ENCODE measurements around the gene KIAA1328.
"Not testable (repeated sequence)": the region's sequence is repeated elsewhere in the genome, so short reads cannot be mapped to it uniquely, and the experiment has no call there.

DNA sequence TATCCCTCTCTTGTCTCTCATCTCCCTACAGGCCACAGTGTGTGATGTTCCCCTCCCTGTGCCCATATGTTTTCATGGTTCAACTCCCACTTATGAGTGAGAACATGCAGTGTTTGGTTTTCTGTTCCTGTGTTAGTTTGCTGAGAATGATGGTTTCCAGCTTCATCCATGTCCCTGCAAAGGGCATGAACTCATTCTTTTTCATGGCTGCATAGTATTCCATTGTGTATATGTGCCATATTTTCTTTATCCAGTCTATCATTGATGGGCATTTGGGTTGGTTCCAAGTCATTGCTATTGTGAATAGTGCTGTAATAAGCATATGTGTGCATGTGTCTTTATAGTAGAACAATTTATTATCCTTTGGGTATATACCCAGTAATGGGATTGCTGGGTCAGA lies 44.9 kb downstream of the KIAA1328 start:
- TF ChIP-seq EP300, POLR2A (IDR thresholded peaks at IDR 0.05): not testable (repeated sequence)
- TF ChIP-seq, protein P1, sequence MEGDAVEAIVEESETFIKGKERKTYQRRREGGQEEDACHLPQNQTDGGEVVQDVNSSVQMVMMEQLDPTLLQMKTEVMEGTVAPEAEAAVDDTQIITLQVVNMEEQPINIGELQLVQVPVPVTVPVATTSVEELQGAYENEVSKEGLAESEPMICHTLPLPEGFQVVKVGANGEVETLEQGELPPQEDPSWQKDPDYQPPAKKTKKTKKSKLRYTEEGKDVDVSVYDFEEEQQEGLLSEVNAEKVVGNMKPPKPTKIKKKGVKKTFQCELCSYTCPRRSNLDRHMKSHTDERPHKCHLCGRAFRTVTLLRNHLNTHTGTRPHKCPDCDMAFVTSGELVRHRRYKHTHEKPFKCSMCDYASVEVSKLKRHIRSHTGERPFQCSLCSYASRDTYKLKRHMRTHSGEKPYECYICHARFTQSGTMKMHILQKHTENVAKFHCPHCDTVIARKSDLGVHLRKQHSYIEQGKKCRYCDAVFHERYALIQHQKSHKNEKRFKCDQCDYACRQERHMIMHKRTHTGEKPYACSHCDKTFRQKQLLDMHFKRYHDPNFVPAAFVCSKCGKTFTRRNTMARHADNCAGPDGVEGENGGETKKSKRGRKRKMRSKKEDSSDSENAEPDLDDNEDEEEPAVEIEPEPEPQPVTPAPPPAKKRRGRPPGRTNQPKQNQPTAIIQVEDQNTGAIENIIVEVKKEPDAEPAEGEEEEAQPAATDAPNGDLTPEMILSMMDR (IDR thresholded peaks at IDR 0.05): not testable (repeated sequence)

All from tibial nerve (tissue), 4 donors.